H9 (cell line): ENCODE data around the gene UQCC2. TPM values are rescaled to one million over a fixed set of nuclear protein-coding genes. Genes with fewer than 3 reads are reported as not detected.

Source experiments
- DNase-seq: peaks from one replicate; pipeline ENCODE4 v3.0.0-alpha.2; 2017
- H2AFZ ChIP-seq: one replicate; pipeline ENCODE4 v1.6.1; 2013; ENCODE audit warnings: mild to moderate bottlenecking, low read length, control low read depth, moderate library complexity
- H2AK5ac ChIP-seq: 2 replicates; pipeline ENCODE4 v1.6.1; 2013; ENCODE audit warnings: low read length, control low read depth, mixed read lengths; ENCODE audit not compliant: insufficient read length
- H2BK120ac ChIP-seq: one replicate; pipeline ENCODE4 v1.6.1; 2013; ENCODE audit warnings: low read depth, mild to moderate bottlenecking, low read length, control low read depth, inconsistent platforms; ENCODE audit not compliant: poor library complexity, severe bottlenecking
- H2BK12ac ChIP-seq: 2 replicates; pipeline ENCODE4 v1.6.1; 2013; ENCODE audit warnings: low read length, control low read depth, mixed read lengths, low read depth; ENCODE audit not compliant: insufficient read length
- H2BK15ac ChIP-seq: 2 replicates; pipeline ENCODE4 v1.6.1; 2013; ENCODE audit warnings: low read depth, low read length, control low read depth
- H2BK20ac ChIP-seq: one replicate; pipeline ENCODE4 v1.6.1; 2013; ENCODE audit warnings: low read depth, mild to moderate bottlenecking, low read length, control low read depth, inconsistent platforms; ENCODE audit not compliant: poor library complexity, severe bottlenecking
- H2BK5ac ChIP-seq: 2 replicates; pipeline ENCODE4 v1.6.1; 2013; ENCODE audit warnings: low read length, control low read depth, mixed read lengths; ENCODE audit not compliant: insufficient read length
- H3K14ac ChIP-seq: 2 replicates; pipeline ENCODE4 v1.6.1; 2013; ENCODE audit warnings: low read length, control low read depth; ENCODE audit not compliant: insufficient read depth
- H3K18ac ChIP-seq: 2 replicates; pipeline ENCODE4 v1.6.1; 2013; ENCODE audit warnings: low read depth, mild to moderate bottlenecking, mixed read lengths, low read length, control low read depth; ENCODE audit not compliant: insufficient read length
- H3K23ac ChIP-seq: 2 replicates; pipeline ENCODE4 v1.6.1; 2013; ENCODE audit warnings: low read length, control low read depth, mixed read lengths, low read depth; ENCODE audit not compliant: insufficient read length
- H3K23me2 ChIP-seq: 2 replicates; pipeline ENCODE4 v1.6.1; 2013; ENCODE audit warnings: low read depth, mild to moderate bottlenecking, mixed read lengths, low read length, control low read depth; ENCODE audit not compliant: insufficient read length, poor library complexity, severe bottlenecking
- H3K27ac ChIP-seq: 2 replicates; pipeline ENCODE4 v1.5.1; 2013; ENCODE audit warnings: low read length, control low read depth, mixed read lengths, low read depth; ENCODE audit not compliant: insufficient read length
- H3K27me3 ChIP-seq: 2 replicates; pipeline ENCODE4 v1.6.1; 2013; ENCODE audit warnings: low read length, control low read depth, inconsistent platforms; ENCODE audit not compliant: insufficient read depth
- H3K4ac ChIP-seq: 2 replicates; pipeline ENCODE4 v1.6.1; 2013; ENCODE audit warnings: low read depth, mild to moderate bottlenecking, control low read depth, inconsistent platforms, low read length, moderate library complexity
- H3K4me1 ChIP-seq: 2 replicates; pipeline ENCODE4 v1.6.1; 2013; ENCODE audit warnings: low read length, control low read depth, inconsistent platforms; ENCODE audit not compliant: insufficient read depth
- H3K4me2 ChIP-seq: 2 replicates; pipeline ENCODE4 v1.6.1; 2013; ENCODE audit warnings: low read length, control low read depth, mixed read lengths; ENCODE audit not compliant: insufficient read length, insufficient read depth
- H3K56ac ChIP-seq: 2 replicates; pipeline ENCODE4 v1.6.1; 2013; ENCODE audit warnings: low read depth, mild to moderate bottlenecking, mixed read lengths, low read length, control low read depth; ENCODE audit not compliant: insufficient read length
- H3K79me1 ChIP-seq: 2 replicates; pipeline ENCODE4 v1.6.1; 2013; ENCODE audit warnings: low read depth, mild to moderate bottlenecking, moderate library complexity, low read length, control low read depth, inconsistent platforms; ENCODE audit not compliant: insufficient read depth, poor library complexity, severe bottlenecking
- H3K79me2 ChIP-seq: 2 replicates; pipeline ENCODE4 v1.6.1; 2013; ENCODE audit warnings: low read length, control low read depth, inconsistent platforms; ENCODE audit not compliant: insufficient read depth
- H3K9ac ChIP-seq: 2 replicates; pipeline ENCODE4 v1.6.1; 2013; ENCODE audit warnings: low read length, control low read depth, mixed read lengths; ENCODE audit not compliant: insufficient read length; ENCODE audit errors: extremely low read depth
- H3K9me3 ChIP-seq: one replicate; pipeline ENCODE4 v1.6.1; 2013; ENCODE audit warnings: low read depth, low read length, inconsistent platforms; ENCODE audit not compliant: control insufficient read depth
- H3T11ph ChIP-seq: one replicate; pipeline ENCODE4 v1.6.1; 2013; ENCODE audit warnings: mild to moderate bottlenecking, low read length, control low read depth, inconsistent platforms
- H4K20me1 ChIP-seq: one replicate; pipeline ENCODE4 v1.6.1; 2013; ENCODE audit not compliant: control insufficient read depth, insufficient read length, insufficient read depth
- H4K5ac ChIP-seq: 2 replicates; pipeline ENCODE4 v1.6.1; 2013; ENCODE audit warnings: low read depth, mild to moderate bottlenecking, mixed read lengths, low read length, control low read depth; ENCODE audit not compliant: insufficient read length
- H4K8ac ChIP-seq: replicated peaks from 2 replicates; pipeline ENCODE4 v1.6.1; 2013; ENCODE audit warnings: low read length, control low read depth, mixed read lengths, low read depth; ENCODE audit not compliant: insufficient read length
- H4K91ac ChIP-seq: 2 replicates; pipeline ENCODE4 v1.6.1; 2013; ENCODE audit warnings: low read depth, mild to moderate bottlenecking, moderate library complexity, mixed read lengths, low read length, control low read depth; ENCODE audit not compliant: insufficient read length
- H3K27ac Mint-ChIP-seq, 3 experiments: 2 replicates in 2 of 3; 3 replicates in 1 of 3; pipeline ENCODE4 v1.8.0; 2020 to 2021; ENCODE audit warnings: mixed read lengths in 3 of 3, mild to moderate bottlenecking in 1 of 3, moderate library complexity in 1 of 3
- H3K27me3 Mint-ChIP-seq: 2 replicates; pipeline ENCODE4 v1.8.0; 2021; ENCODE audit warnings: low read depth, mild to moderate bottlenecking, moderate library complexity, mixed read lengths
- H3K36me3 Mint-ChIP-seq, 3 experiments: 2 replicates in 2 of 3; 3 replicates in 1 of 3; pipeline ENCODE4 v1.8.0; 2020 to 2021; ENCODE audit warnings: low read depth in 3 of 3, mixed read lengths in 3 of 3; ENCODE audit not compliant: insufficient read depth in 1 of 3
- H3K4me1 Mint-ChIP-seq, 2 experiments: 2 replicates each; pipeline ENCODE4 v1.8.0; 2020; ENCODE audit warnings: mixed read lengths in 2 of 2
- H3K4me3 Mint-ChIP-seq, 2 experiments: 2 replicates in 1 of 2; 3 replicates in 1 of 2; pipeline ENCODE4 v1.8.0; 2020 to 2021; ENCODE audit warnings: mild to moderate bottlenecking in 2 of 2, mixed read lengths in 2 of 2, moderate library complexity in 1 of 2
- H3K9me3 Mint-ChIP-seq, 2 experiments: 2 replicates in 1 of 2; 3 replicates in 1 of 2; pipeline ENCODE4 v1.8.0; 2020; ENCODE audit warnings: mild to moderate bottlenecking in 2 of 2, mixed read lengths in 2 of 2, moderate library complexity in 1 of 2
- CTCF ChIP-seq: fragments of 200-600 bp; sonication (generic); conservative IDR thresholded peaks from 3 replicates; pipeline ENCODE4 v1.8.0; 2021; ENCODE audit warnings: antibody characterized with exemption, mild to moderate bottlenecking
- WGBS: extraction: QIAGEN DNeasy Blood & Tissue Kit; methylation state at CpG from one replicate; pipeline ENCODE4 v1.1.7; 2013; ENCODE audit warnings: missing lambda C conversion rate, low lambda C conversion rate, mixed read lengths; ENCODE audit not compliant: insufficient read length; ENCODE audit errors: extremely low coverage; 5-methylcytosine and 5-hydroxymethylcytosine counted together
- total RNA-seq: library from RNA; stranded (reverse); gene quantifications from 2 replicates; pipeline ENCODE4 v1.2.1, GENCODE V29; 2021

Gene UQCC2
- total RNA-seq, 1 experiment from 2014 or later: 140 TPM

DNA sequence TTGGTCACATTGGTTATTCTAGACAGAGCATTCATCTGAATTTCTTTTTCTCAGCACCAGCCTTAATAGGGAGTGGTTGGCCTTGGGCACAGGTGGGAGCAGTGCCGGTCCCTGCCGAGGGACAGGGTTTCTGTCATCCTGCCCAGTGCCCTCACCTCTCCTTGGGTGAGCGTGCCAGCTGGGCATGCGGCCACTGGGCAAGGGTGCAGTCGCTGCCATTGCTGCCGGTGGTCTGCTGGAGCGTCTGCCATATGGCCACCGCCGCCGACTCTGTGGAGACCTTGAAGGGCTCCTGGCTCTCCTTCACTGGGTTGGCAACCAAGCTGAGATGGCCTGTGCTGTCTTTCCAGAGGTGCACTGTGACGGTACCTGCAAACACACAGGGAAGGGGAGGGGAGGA is 16.4 kb upstream of the UQCC2 start:
- no peak overlapping the region for H2BK20ac ChIP-seq
- H3K79me2 ChIP-seq: no peaks in the 10 kb centered on the region

More for the DNA sequence above, 16.4 kb upstream of the UQCC2 start:
- Histone ChIP-seq H2BK120ac (no peak overlapping the region), H2BK12ac (no peak overlapping the region), H2BK5ac (no peak overlapping the region), H3K23ac (no peak overlapping the region), H3K27ac (no peak overlapping the region), H4K20me1 (no peaks in the 10 kb centered on the region), H3K4ac (no peak overlapping the region), H4K91ac (no peak overlapping the region), H2AFZ (no peak overlapping the region), H3K18ac (no peak overlapping the region), H2BK15ac (no peak overlapping the region), H4K5ac (no peak overlapping the region), H3K27me3 (no peaks in the 10 kb centered on the region), H3K23me2 (no peaks in the 10 kb centered on the region), H4K8ac (no peak overlapping the region), H3K79me1 (no peaks in the 10 kb centered on the region), H3K9ac (no peak overlapping the region), H3K56ac (no peak overlapping the region), H3K14ac (no peak overlapping the region), H3T11ph (no peak overlapping the region), H3K9me3 (no peaks in the 10 kb centered on the region), H3K4me1 (peaks cover 4% of the 10 kb centered on the region; the same call in 1 of the 2 replicates), H3K4me2 (no peak overlapping the region), H2AK5ac (no peak overlapping the region)
- Mint-ChIP-seq H3K36me3 (no peaks in the 10 kb centered on the region), H3K4me1 (peaks cover 54% of the 10 kb centered on the region in 2 experiments), H3K27ac (no peak overlapping the region), H3K9me3 (no peaks in the 10 kb centered on the region), H3K27me3 (peaks cover 18% of the 10 kb centered on the region), H3K4me3 (no peak overlapping the region)
- no CpG with 5 or more reads among the region's 11 CpGs for whole genome bisulfite sequencing
- no peak for TF ChIP-seq CTCF
- no peak for DNase-seq
